ENCODE measurements around the gene FAM110A.
"Not testable (repeated sequence)": the region's sequence is repeated elsewhere in the genome, so short reads cannot be mapped to it uniquely, and the experiment has no call there.

DNA sequence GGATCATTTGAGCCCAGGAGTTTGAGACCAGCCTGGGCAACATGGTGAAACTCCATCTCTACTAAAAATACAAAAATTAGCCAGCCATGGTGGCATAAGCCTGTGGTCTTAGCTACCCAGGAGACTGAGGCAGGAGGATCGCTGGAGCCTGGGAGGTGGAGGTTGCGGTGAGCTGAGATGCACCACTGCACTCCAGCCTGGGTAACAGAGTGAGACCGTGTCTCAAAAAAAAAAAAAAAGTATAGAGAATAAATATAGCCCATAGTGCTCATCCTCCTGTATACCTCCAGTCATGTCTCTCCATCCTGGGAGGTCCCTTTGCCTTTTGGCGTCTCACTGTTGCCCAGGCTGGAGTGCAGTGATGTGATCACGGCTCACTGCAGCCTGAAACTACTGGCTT lies 58.9 kb downstream of the FAM110A start:
- TF ChIP-seq CTCF (IDR thresholded peaks at IDR 0.05); EZH2 (IDR thresholded peaks at IDR 0.05; ENCODE audit: borderline replicate concordance, insufficient read depth, low read depth, low read length, poor library complexity, severe bottlenecking): not testable (repeated sequence)

Measured in B cell (primary cell).